ENCODE measurements around the gene CAND2. TPM values are rescaled to one million over a fixed set of nuclear protein-coding genes. Genes with fewer than 3 reads are reported as not detected.

Gene CAND2
- total RNA-seq, 4 donors from 2014 or later = 0.63 to 4.2 (median 2.8) TPM

DNA sequence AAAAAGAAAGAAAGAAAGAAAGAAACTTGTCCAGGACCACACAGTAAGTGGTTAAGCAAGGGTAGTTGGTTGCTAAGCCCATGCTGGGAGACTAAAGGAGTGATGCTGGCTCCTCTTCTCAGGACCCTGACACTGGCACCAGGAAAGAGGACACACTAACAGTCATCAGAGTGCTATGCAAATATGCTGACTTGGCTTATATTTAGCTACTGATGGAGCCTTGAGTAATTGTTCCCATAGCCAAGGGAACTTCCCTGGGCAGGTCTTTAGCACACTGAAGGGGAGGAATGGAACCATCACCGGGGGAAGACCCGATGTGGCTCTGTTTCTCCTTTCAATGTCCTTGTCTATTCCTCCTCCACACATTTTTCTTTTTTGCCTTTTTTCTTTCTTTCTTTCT is 43.7 kb upstream of the CAND2 start:
- intact Hi-C loops (cut with DNase I; ENCODE audit: low total_unique reads) = no loop called here
- 55 to 75% methylated on average over 2 of the region's 2 CpGs for WGBS, 2 donors
- H3K4me3 ChIP-seq (ENCODE audit: low read depth, poor library complexity, severe bottlenecking) = no peak overlapping the region
- DNase-seq (ENCODE audit: low spot score in 2 of 2) = no peak
- TF ChIP-seq, protein P1, sequence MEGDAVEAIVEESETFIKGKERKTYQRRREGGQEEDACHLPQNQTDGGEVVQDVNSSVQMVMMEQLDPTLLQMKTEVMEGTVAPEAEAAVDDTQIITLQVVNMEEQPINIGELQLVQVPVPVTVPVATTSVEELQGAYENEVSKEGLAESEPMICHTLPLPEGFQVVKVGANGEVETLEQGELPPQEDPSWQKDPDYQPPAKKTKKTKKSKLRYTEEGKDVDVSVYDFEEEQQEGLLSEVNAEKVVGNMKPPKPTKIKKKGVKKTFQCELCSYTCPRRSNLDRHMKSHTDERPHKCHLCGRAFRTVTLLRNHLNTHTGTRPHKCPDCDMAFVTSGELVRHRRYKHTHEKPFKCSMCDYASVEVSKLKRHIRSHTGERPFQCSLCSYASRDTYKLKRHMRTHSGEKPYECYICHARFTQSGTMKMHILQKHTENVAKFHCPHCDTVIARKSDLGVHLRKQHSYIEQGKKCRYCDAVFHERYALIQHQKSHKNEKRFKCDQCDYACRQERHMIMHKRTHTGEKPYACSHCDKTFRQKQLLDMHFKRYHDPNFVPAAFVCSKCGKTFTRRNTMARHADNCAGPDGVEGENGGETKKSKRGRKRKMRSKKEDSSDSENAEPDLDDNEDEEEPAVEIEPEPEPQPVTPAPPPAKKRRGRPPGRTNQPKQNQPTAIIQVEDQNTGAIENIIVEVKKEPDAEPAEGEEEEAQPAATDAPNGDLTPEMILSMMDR (IDR thresholded peaks at IDR 0.05) = no peak
- TF ChIP-seq POLR2A (IDR thresholded peaks at IDR 0.05) = no peak

DNA sequence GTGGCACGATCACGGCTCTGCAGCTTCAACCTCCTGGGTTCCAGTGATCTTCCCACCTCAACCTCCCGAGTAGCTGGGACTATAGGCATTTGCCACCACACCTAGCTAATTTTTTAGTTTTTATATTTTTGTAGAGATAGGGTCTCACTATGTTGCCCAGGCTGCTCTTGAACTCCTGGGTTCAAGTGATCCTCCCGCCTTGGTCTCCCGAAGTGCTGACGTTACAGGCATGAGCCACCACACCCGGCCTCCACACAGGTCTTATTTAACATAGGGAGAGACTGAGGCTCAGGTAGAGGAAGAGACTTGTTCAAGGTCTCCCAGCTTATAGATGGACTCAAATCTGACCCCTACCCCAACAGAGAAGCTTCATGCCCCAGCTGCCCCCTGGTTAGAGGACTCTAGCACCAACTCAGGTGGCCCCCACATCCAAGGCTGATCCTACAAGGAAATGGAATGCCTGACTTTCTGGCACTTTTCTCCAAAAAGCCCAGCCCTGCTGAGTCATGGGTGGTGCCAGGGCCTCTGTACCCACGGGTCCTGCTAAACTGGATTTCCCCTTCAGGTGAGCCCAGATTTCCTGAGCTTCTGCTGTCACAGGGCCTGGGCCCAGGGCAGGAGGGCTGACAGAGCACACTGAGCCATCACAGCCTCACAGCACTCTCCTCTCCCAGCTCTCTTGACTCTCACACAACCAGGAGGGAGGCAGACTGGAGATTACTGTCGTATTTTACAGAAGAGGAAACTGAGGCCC is 43.0 kb upstream of the CAND2 start:
- H3K4me3 ChIP-seq (ENCODE audit: low read depth, poor library complexity, severe bottlenecking) = no peak overlapping the region
- DNase-seq (ENCODE audit: low spot score in 2 of 2) = no peak
- TF ChIP-seq POLR2A (IDR thresholded peaks at IDR 0.05) = no peak
- TF ChIP-seq, protein P1 (IDR thresholded peaks at IDR 0.05) = no peak
- 74 to 78% methylated on average over 9 of the region's 9 CpGs for whole genome bisulfite sequencing, 2 donors
- intact Hi-C loops (cut with DNase I; ENCODE audit: low total_unique reads) = no loop called here

DNA sequence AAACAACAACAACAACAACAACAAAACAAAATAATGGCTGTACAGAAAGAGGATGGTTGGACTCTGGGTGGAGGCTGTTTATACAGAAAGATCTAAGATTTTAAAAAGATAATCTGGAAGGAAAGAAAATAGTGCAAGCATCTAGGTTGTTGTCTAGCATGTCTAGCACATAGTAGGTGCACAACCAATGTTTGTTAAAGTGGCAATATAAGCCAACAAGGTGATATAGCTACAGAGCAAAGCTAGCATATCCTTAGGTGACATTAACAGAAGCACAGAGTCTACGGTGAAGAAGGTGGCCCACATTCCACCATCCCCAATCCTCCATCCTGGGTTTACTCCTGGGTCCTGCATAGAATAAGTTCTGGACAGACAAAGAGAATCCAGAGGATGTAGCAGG is 42.2 kb upstream of the CAND2 start:
- H3K4me3 ChIP-seq (ENCODE audit: low read depth, poor library complexity, severe bottlenecking) = no peak overlapping the region
- 83 to 100% methylated on average over 1 of the region's 1 CpG for WGBS, 2 donors
- DNase-seq (ENCODE audit: low spot score in 2 of 2) = no peak
- intact Hi-C loops (cut with DNase I; ENCODE audit: low total_unique reads) = no loop called here
- TF ChIP-seq, protein P1 (IDR thresholded peaks at IDR 0.05) = no peak
- no peak for TF ChIP-seq POLR2A (IDR thresholded peaks at IDR 0.05)

DNA sequence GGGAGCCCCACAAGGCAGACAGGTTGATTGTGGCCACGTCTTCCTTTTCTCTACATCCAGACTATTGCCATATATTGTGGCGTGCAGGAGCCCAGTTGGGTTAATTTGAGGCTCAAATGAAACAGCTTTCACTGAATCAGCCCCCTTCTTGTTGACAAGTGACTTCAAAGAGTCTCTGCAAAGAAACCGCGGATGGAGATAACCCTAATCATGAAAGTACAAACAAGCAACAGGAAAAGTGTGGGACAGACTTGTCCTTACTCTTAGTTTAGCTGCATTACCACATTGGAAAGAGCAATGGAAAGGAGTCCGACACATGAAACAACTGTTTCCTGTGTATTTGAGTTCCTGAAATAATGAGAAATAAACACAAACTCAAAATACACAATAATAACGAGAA is 40.7 kb upstream of the CAND2 start:
- no peak overlapping the region for H3K4me3 ChIP-seq (ENCODE audit: low read depth, poor library complexity, severe bottlenecking)
- 72 to 76% methylated on average over 6 of the region's 6 CpGs for WGBS, 2 donors
- no peak for DNase-seq (ENCODE audit: low spot score in 2 of 2)

DNA sequence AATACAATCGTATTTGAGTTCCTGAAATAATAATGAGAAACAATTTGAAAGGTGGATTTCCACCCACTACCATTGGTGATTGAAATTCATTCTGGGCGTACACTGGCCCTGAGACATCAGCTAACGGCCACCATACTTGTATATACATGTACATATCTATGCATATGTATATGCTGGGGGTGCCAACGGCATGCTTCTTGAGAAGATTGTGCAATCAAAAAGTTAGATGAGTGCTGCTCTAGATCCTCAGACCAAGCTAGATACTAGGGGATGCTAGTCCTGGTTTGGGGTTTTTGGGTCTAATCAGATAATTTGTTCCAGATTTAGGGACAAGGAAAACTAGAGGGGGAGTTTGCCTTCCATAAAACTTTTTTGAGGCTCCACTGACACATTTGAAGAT is 40.3 kb upstream of the CAND2 start:
- TF ChIP-seq, protein P1 (IDR thresholded peaks at IDR 0.05) = no peak
- no peak for TF ChIP-seq POLR2A (IDR thresholded peaks at IDR 0.05)
- intact Hi-C loops (cut with DNase I; ENCODE audit: low total_unique reads) = no loop called here
- no peak overlapping the region for H3K4me3 ChIP-seq (ENCODE audit: low read depth, poor library complexity, severe bottlenecking)
- DNase-seq (ENCODE audit: low spot score in 2 of 2) = no peak
- 60 to 73% methylated on average over 4 of the region's 4 CpGs for WGBS, 2 donors

More for the DNA sequence above, 40.7 kb upstream of the CAND2 start:
- intact Hi-C loops (cut with DNase I; ENCODE audit: low total_unique reads) = no loop called here
- TF ChIP-seq POLR2A (IDR thresholded peaks at IDR 0.05) = no peak
- TF ChIP-seq, protein P1 (IDR thresholded peaks at IDR 0.05) = no peak

DNA sequence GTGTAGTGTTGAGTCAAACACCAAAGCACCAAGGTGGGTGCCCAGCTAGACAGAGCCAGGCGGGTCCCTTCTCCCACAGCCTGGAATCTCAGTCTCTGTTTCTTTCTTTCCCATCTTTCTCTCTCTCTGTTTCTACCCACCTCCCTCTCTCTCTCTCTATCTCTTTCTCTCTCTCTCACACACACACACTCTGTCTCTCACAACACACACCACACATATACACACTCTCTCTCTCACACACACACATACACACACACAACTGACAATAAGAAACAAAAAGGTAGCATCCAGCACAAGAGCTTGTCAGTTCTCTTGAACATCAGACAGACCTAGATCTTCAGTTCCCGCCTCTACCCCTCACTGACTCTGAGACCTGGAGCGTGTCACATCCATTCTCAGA is 39.8 kb upstream of the CAND2 start:
- WGBS, 2 donors = 93 to 99% methylated on average over 3 of the region's 3 CpGs
- TF ChIP-seq, protein P1 (IDR thresholded peaks at IDR 0.05) = no peak
- no peak for TF ChIP-seq POLR2A (IDR thresholded peaks at IDR 0.05)
- no peak overlapping the region for H3K4me3 ChIP-seq (ENCODE audit: low read depth, poor library complexity, severe bottlenecking)
- DNase-seq (ENCODE audit: low spot score in 2 of 2) = no peak
- intact Hi-C loops (cut with DNase I; ENCODE audit: low total_unique reads) = no loop called here
